ENCODE measurements around the gene KLHDC7B.
"Not testable (repeated sequence)": the region's sequence is repeated elsewhere in the genome, so short reads cannot be mapped to it uniquely, and the experiment has no call there.

The KLHDC7B gene

GRCh38 chr22:50517495-50518260 lies 28.0 kb upstream of the KLHDC7B start:
- H3K4me3 ChIP-seq (ENCODE audit: low read length), result no peak overlapping the region

GRCh38 chr22:50518606-50519005 lies 27.1 kb upstream of the KLHDC7B start:
- DNase-seq (ENCODE audit: low read depth), result no peak
- no peak for TF ChIP-seq CTCF (IDR thresholded peaks at IDR 0.05; ENCODE audit: insufficient read depth, low read depth, low read length, missing control alignments)
- no peak overlapping the region for H3K4me3 ChIP-seq (ENCODE audit: low read length)

More at GRCh38 chr22:50517495-50518260, 28.0 kb upstream of the KLHDC7B start:
- TF ChIP-seq CTCF (IDR thresholded peaks at IDR 0.05; ENCODE audit: insufficient read depth, low read depth, low read length, missing control alignments), result no peak
- DNase-seq (ENCODE audit: low read depth), result no peak

- no peak for TF ChIP-seq CTCF (IDR thresholded peaks at IDR 0.05; ENCODE audit: insufficient read depth, low read depth, low read length, missing control alignments)
- DNase-seq (ENCODE audit: low read depth), result no peak
- no peak overlapping the region for H3K4me3 ChIP-seq (ENCODE audit: low read length)
These were observed 26.5 kb upstream of the KLHDC7B start for GRCh38 chr22:50519151-50519550.

- not testable (repeated sequence) for DNase-seq (ENCODE audit: low read depth); H3K4me3 ChIP-seq (ENCODE audit: low read length)
These were observed 25.5 kb upstream of the KLHDC7B start for GRCh38 chr22:50520184-50520583.

- no peak for DNase-seq (ENCODE audit: low read depth)
- no peak overlapping the region for H3K4me3 ChIP-seq (ENCODE audit: low read length)
- TF ChIP-seq CTCF (IDR thresholded peaks at IDR 0.05; ENCODE audit: insufficient read depth, low read depth, low read length, missing control alignments), result no peak
These were observed 24.8 kb upstream of the KLHDC7B start for GRCh38 chr22:50520826-50521453.

GRCh38 chr22:50521710-50522109 lies 24.0 kb upstream of the KLHDC7B start:
- TF ChIP-seq CTCF (IDR thresholded peaks at IDR 0.05; ENCODE audit: insufficient read depth, low read depth, low read length, missing control alignments), result no peak
- H3K4me3 ChIP-seq (ENCODE audit: low read length), result no peak overlapping the region
- DNase-seq (ENCODE audit: low read depth), result no peak

GRCh38 chr22:50522208-50522805 lies 23.4 kb upstream of the KLHDC7B start:
- DNase-seq (ENCODE audit: low read depth), result no peak
- H3K4me3 ChIP-seq (ENCODE audit: low read length), result no peak overlapping the region
- TF ChIP-seq CTCF (IDR thresholded peaks at IDR 0.05; ENCODE audit: insufficient read depth, low read depth, low read length, missing control alignments), result no peak

Measured in epithelial cell of esophagus (primary cell).